ENCODE data around the gene ARL13B.

DNA sequence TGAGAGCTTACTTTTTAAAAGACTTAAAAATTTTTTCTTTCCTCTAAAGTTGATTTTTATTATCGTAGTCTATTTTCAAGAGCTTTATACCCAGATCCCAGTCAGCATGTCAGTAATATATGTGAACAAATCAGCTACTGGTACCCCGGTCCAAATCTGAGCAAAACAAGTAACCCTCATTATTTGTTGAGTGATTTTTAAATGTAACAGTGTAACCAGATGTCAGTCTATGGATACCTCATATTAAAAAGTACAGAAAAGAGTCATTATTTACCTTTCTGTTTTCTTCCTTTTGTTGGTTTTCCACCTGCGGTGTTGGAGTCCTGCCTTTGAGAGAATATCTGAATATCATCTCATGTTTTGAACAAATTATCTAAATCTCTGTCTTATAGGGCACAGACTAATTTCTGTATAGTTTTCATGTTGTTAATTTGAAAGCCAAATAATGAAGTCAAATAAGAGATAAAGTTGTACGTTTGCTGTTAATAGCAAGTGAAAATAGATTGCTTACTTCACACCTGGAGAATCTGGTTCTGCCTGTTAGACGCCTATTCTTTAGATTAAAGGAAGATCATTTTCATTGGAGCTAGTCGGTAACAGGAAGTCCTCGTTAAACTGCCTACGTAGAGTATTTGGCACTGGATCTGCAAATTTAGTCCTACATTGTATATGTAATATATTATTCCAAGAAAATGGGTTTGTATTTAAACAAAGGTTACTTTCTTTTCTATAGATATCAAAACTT is 48.3 kb downstream of the ARL13B start, which contains the start of gene STX19:
- TF ChIP-seq, protein P1, sequence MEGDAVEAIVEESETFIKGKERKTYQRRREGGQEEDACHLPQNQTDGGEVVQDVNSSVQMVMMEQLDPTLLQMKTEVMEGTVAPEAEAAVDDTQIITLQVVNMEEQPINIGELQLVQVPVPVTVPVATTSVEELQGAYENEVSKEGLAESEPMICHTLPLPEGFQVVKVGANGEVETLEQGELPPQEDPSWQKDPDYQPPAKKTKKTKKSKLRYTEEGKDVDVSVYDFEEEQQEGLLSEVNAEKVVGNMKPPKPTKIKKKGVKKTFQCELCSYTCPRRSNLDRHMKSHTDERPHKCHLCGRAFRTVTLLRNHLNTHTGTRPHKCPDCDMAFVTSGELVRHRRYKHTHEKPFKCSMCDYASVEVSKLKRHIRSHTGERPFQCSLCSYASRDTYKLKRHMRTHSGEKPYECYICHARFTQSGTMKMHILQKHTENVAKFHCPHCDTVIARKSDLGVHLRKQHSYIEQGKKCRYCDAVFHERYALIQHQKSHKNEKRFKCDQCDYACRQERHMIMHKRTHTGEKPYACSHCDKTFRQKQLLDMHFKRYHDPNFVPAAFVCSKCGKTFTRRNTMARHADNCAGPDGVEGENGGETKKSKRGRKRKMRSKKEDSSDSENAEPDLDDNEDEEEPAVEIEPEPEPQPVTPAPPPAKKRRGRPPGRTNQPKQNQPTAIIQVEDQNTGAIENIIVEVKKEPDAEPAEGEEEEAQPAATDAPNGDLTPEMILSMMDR (IDR thresholded peaks at IDR 0.05; ENCODE audit: low read length), result no peak
- TF ChIP-seq EZH2 (IDR thresholded peaks at IDR 0.05; ENCODE audit: borderline replicate concordance, low read length), result no peak
